Measurements from ENCODE around the gene SYNGR2.

SYNGR2 gene

DNA sequence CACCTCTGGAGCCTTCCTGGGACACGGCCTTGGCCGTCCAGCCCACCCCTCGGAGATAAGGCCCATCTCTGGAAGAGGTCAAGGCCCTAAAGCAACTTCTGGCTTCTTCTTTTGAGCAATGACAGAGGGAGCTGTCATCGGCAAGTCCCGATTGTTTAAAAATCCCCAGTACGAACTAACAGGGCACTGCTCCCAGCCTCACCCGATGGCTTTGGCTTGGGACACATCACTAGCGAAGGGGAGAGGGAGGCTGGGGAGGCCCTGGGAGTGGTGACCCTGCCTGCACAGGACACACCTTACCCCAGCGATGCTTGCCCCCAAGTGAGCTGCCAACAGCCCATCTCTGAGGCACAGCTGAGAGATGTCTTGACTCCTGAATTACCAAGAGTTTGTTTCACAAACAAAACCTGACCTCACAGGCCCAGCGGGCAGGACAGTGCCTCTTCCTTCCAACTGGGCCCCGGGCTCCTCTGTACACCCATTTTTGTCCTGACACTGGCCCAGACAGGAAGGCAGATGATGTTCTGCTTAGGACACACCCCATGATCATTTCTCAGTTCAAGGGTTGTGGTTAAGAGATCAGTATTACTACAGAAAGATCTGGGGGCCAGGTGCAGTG lies 4.8 kb downstream of the SYNGR2 start:
- no peak for TF ChIP-seq CTCF (IDR thresholded peaks at IDR 0.05; ENCODE audit: low read depth, low read length)
- DNase-seq (ENCODE audit: extremely low read depth, low read depth) = no peak

DNA sequence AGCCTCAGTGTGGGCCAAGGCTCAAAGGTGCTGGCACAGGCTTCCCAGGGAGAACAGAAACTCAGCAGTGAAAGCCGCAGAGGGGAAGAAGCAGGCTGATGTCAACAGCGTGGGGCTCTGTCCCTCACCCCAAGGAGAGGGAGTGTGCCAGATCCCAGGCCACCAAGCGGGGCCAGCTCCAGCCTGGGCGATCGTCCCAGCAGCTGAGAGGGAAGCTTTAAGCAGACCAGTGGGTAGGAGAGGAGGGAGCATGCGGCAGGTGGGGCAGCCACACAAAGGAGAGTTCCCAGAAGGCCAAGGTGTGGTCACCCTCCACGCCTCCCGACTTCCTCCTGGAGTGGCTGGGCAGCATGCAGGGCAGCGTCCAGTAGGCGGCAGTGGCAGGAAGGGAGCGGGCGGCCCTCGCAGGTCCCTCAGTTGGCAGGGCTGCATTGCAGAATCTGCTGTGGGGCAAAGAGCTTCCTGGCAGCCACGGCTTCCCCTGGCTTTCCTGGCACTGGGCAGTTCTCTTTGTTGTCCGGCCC lies 6.0 kb downstream of the SYNGR2 start:
- DNase-seq (ENCODE audit: extremely low read depth, low read depth) = no peak
- TF ChIP-seq CTCF (IDR thresholded peaks at IDR 0.05; ENCODE audit: low read depth, low read length) = no peak

GRCh38 chr17:78174870-78175642 lies 6.7 kb downstream of the SYNGR2 start:
- no peak for DNase-seq (ENCODE audit: extremely low read depth, low read depth)
- no peak for TF ChIP-seq CTCF (IDR thresholded peaks at IDR 0.05; ENCODE audit: low read depth, low read length)

- no peak for TF ChIP-seq CTCF (IDR thresholded peaks at IDR 0.05; ENCODE audit: low read depth, low read length)
- no peak for DNase-seq (ENCODE audit: extremely low read depth, low read depth)
These were observed 7.2 kb downstream of the SYNGR2 start for GRCh38 chr17:78175643-78175981.

- peak; percentile 86 for TF ChIP-seq CTCF (IDR thresholded peaks at IDR 0.05; ENCODE audit: low read depth, low read length)
- DNase-seq (ENCODE audit: extremely low read depth, low read depth) = no peak
These were observed 8.2 kb downstream of the SYNGR2 start for GRCh38 chr17:78176548-78177025.

GRCh38 chr17:78179372-78179771 lies 11.0 kb downstream of the SYNGR2 start:
- no peak for DNase-seq (ENCODE audit: extremely low read depth, low read depth)
- no peak for TF ChIP-seq CTCF (IDR thresholded peaks at IDR 0.05; ENCODE audit: low read depth, low read length)

DNA sequence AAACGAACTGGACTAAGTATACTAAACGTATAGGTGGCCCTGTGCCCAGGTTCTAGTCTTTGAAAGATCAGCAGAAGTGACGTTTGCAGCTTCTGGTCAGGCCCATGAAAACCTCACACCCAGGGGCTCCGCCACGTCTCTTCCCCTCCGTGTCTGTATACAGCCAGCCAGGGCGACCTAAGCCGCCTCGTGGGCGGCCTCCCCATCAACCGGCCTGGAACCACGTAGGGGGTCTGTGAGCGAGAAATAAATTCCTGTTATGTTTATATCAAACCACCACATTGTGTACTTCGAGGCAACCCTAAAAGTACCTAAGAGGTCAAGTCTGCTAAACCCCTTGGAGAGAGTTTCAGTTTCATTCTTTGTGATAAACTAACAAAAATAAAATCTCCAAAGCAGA lies 11.7 kb downstream of the SYNGR2 start:
- DNase-seq (ENCODE audit: extremely low read depth, low read depth) = no peak
- no peak for TF ChIP-seq CTCF (IDR thresholded peaks at IDR 0.05; ENCODE audit: low read depth, low read length)
